ENCODE data around the gene GAS2L1.
A peak's percentile ranks its signal among the peaks of the same experiment; 100 is the strongest.

The GAS2L1 gene

GRCh38 chr22:29306175-29306834 lies at the start of gene GAS2L1 (continued):
- TF ChIP-seq ZBTB1 (tag by site-specific recombination; IDR thresholded peaks at IDR 0.05) = no peak
- TF ChIP-seq SCRT1 (tag by site-specific recombination; IDR thresholded peaks at IDR 0.05; ENCODE audit: borderline replicate concordance) = no peak
- TF ChIP-seq ZNF23 (tag by site-specific recombination; IDR thresholded peaks at IDR 0.05; ENCODE audit: borderline replicate concordance) = no peak
- no peak for TF ChIP-seq ZNF473 (tag by site-specific recombination; IDR thresholded peaks at IDR 0.05)
- no peak for TF ChIP-seq ZNF148 (tag by site-specific recombination; IDR thresholded peaks at IDR 0.05; ENCODE audit: borderline replicate concordance)
- peak; percentile 71; the same call in 1 of the 2 replicates for TF ChIP-seq ZXDB (tag by site-specific recombination; IDR thresholded peaks at IDR 0.05)
- TF ChIP-seq ZNF175 (tag by site-specific recombination; IDR thresholded peaks at IDR 0.05) = no peak
- no peak for TF ChIP-seq ZNF837 (tag by site-specific recombination; IDR thresholded peaks at IDR 0.05)
- no peak for TF ChIP-seq ZNF791 (tag by site-specific recombination; IDR thresholded peaks at IDR 0.05)
- no peak for TF ChIP-seq ZNF354C (tag by site-specific recombination; IDR thresholded peaks at IDR 0.05; ENCODE audit: borderline replicate concordance, low read depth)
- peak; percentile 98 for TF ChIP-seq KLF7 (tag by site-specific recombination; IDR thresholded peaks at IDR 0.05; ENCODE audit: borderline replicate concordance)
- TF ChIP-seq ZNF624 (tag by site-specific recombination; IDR thresholded peaks at IDR 0.05) = no peak
- TF ChIP-seq REPIN1 (tag by site-specific recombination; IDR thresholded peaks at IDR 0.05; ENCODE audit: low read depth) = no peak
- no peak for TF ChIP-seq ZNF596 (tag by site-specific recombination; IDR thresholded peaks at IDR 0.05)
- TF ChIP-seq ZNF112 (tag by site-specific recombination; IDR thresholded peaks at IDR 0.05) = no peak
- TF ChIP-seq ZBTB7A (tag by site-specific recombination; IDR thresholded peaks at IDR 0.05; ENCODE audit: low read depth) = no peak
- no peak for TF ChIP-seq ZNF211 (tag by site-specific recombination; IDR thresholded peaks at IDR 0.05; ENCODE audit: low read depth)
- TF ChIP-seq YY2 (tag by site-specific recombination; IDR thresholded peaks at IDR 0.05) = 0 out of 2 replicates have a peak, but pooled peaks have one; percentile 56
- no peak for TF ChIP-seq OVOL3 (tag by site-specific recombination; IDR thresholded peaks at IDR 0.05)
- no peak for TF ChIP-seq EGR2 (tag by site-specific recombination; IDR thresholded peaks at IDR 0.05; ENCODE audit: low read depth)
- no peak for TF ChIP-seq ZSCAN16 (tag by site-specific recombination; IDR thresholded peaks at IDR 0.05)
- peak; percentile 61 for TF ChIP-seq FEZF1 (tag by site-specific recombination; IDR thresholded peaks at IDR 0.05)
- peak; percentile 57 for TF ChIP-seq ZNF24 (tag by site-specific recombination; IDR thresholded peaks at IDR 0.05)
- TF ChIP-seq, protein P1, sequence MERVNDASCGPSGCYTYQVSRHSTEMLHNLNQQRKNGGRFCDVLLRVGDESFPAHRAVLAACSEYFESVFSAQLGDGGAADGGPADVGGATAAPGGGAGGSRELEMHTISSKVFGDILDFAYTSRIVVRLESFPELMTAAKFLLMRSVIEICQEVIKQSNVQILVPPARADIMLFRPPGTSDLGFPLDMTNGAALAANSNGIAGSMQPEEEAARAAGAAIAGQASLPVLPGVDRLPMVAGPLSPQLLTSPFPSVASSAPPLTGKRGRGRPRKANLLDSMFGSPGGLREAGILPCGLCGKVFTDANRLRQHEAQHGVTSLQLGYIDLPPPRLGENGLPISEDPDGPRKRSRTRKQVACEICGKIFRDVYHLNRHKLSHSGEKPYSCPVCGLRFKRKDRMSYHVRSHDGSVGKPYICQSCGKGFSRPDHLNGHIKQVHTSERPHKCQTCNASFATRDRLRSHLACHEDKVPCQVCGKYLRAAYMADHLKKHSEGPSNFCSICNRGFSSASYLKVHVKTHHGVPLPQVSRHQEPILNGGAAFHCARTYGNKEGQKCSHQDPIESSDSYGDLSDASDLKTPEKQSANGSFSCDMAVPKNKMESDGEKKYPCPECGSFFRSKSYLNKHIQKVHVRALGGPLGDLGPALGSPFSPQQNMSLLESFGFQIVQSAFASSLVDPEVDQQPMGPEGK (tag by site-specific recombination; IDR thresholded peaks at IDR 0.05) = peak; percentile 86
- peak; percentile 54; the same call in 1 of the 2 replicates for TF ChIP-seq KLF16 (tag by site-specific recombination; IDR thresholded peaks at IDR 0.05)
- TF ChIP-seq ZNF610 (tag by site-specific recombination; IDR thresholded peaks at IDR 0.05; ENCODE audit: borderline replicate concordance) = no peak
- TF ChIP-seq ZNF292 (tag by site-specific recombination; IDR thresholded peaks at IDR 0.05; ENCODE audit: borderline replicate concordance, low read depth) = no peak
- TF ChIP-seq MZF1 (tag by site-specific recombination; IDR thresholded peaks at IDR 0.05; ENCODE audit: borderline replicate concordance) = no peak
- no peak for TF ChIP-seq ZNF768 (tag by site-specific recombination; IDR thresholded peaks at IDR 0.05)
- no peak for TF ChIP-seq HOXA7 (CRISPR knock-in tag; IDR thresholded peaks at IDR 0.05; ENCODE audit: borderline replicate concordance)
- TF ChIP-seq ZNF660 (tag by site-specific recombination; IDR thresholded peaks at IDR 0.05) = no peak; the same call in 1 of the 2 replicates
- peak; percentile 53; the same call in 1 of the 2 replicates for TF ChIP-seq ZNF629 (tag by site-specific recombination; IDR thresholded peaks at IDR 0.05)
- TF ChIP-seq PRDM10 (tag by site-specific recombination; IDR thresholded peaks at IDR 0.05) = peak; percentile 95
- no peak for TF ChIP-seq ZNF544 (tag by site-specific recombination; IDR thresholded peaks at IDR 0.05)

All from HEK293 (cell line).